ENCODE results near the gene PTCH2.

DNA sequence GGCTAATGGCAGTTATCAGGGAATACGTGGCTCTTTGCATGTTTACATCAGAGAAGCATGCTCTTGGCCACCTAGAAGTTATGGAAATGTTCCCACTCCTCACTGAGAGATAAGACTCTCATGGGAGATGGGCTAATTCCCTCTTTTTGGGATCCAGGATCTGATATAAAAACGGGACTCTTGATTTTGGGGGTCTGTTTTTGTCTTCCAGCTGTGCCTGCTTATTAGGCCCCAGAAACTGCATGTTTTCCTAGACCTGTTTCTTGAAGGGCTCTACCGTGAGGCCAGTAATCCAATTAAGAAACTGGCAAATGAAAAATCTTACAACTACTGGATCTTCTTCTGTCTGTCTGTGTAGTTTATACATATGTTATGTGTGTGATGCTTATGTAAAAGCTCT lies 47.0 kb upstream of the PTCH2 start:
- TF ChIP-seq CTCF (IDR thresholded peaks at IDR 0.05) (no peak), POLR2AphosphoS5 (IDR thresholded peaks at IDR 0.05; ENCODE audit: low read depth, low read length) (no peak)

All from Panc1 (cell line).